Measurements from ENCODE around the gene WBP2.

Gene WBP2

DNA sequence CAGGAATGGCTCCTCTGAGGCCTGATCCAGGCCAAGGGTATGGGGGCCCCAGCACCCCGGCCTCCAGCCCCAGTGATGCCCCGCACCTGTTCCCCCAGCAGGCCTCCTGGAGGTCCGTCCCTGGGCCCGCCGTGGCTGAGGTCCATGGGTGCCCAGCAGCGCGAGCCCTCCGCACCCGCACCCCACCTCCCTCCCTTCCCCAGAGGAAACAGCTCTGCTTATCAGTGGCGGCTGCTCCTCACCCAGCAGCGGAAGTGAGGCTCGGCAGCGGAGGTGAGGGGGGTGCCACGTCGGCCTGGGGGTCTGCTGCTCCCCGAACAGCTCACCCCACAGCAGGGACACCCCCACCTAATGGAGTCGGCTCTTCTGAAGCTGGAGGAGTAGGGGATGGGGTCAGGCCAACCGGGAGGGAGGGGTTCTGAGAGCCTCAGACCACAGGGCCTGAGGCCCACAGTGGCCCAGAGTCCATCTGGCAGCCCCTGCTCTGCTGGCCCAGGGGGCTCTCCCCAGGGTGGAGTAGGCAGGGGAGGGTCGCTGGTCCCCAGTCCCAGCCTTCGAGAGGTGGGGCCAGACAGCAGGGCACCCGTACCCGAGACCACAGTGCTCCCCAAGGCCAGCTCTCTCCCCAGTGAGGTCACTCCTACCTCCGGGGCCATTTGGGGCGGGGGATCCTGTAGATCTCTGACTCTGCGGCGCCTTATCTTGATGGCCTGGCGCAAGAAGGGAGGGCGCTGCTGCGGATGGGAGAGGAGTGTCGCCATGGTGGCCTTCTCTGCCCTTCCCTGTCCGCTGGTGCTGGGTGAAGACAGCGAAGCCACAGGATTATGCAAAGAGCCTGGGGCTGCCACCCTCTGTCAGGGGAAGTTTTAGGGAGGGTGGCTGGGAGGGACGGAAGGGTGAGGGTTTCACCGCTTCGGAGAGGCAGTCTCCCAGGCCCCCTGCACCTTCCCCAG is 11.3 kb downstream of the WBP2 start, which contains the start of gene UNC13D:
Gene UNC13D, minus strand, starts transcription at position 828 of the 953 bp plus-strand sequence. Its CDS starts 67 bp downstream, at position 761.
- no peak for DNase-seq

DNA sequence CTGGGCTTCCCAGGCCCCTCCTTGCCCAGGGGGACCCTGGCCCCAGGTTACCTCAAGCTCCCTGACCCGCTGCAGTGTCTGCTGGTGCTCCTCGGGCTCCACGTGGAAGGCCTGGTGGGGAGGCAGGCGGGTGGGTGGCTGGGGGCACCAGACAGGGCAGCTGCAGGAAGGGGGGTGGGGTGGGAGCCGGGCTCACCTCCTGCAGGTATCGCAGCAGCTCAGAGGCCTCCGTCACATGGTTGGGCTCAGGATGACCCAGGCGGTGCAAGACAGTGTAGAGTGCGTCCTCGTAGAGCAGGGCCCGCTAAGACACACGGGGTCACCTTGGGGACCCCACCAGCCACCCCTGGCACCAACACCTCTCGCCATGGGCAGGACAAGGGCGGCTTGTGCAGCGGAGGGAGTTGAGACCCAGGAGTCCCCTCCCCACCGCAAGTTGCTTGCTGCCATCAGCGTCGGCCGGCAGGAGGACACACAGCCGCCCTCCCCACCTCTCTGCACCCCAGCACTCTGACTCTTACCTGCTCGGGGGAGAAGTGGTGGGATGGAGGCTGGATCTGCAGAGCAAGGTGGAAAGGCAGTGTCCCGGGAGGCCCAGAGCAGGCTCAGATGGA is 12.1 kb downstream of the WBP2 start:
- no peak for DNase-seq

- no peak for DNase-seq
Observed at GRCh38 chr17:75842411-75842810, 12.7 kb downstream of the WBP2 start.

DNA sequence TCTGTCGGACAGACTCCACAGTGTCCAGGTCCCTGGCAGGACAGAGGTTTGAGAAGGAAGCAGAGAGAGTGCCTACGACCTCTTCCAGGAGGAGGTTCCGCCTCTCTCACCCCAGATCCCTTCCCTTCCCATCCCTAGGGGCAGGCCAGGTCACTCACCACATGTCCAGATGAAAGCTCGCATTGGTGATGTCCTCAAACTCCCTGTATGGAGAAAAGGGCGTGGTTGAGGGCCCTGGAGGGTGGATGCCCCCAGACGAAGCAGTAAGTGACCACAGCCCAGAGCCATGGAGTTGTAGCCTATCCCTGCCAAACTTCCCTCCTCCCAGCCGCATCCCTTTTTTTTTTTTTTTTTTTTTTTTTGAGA is 14.4 kb downstream of the WBP2 start:
- DNase-seq, result no peak

DNA sequence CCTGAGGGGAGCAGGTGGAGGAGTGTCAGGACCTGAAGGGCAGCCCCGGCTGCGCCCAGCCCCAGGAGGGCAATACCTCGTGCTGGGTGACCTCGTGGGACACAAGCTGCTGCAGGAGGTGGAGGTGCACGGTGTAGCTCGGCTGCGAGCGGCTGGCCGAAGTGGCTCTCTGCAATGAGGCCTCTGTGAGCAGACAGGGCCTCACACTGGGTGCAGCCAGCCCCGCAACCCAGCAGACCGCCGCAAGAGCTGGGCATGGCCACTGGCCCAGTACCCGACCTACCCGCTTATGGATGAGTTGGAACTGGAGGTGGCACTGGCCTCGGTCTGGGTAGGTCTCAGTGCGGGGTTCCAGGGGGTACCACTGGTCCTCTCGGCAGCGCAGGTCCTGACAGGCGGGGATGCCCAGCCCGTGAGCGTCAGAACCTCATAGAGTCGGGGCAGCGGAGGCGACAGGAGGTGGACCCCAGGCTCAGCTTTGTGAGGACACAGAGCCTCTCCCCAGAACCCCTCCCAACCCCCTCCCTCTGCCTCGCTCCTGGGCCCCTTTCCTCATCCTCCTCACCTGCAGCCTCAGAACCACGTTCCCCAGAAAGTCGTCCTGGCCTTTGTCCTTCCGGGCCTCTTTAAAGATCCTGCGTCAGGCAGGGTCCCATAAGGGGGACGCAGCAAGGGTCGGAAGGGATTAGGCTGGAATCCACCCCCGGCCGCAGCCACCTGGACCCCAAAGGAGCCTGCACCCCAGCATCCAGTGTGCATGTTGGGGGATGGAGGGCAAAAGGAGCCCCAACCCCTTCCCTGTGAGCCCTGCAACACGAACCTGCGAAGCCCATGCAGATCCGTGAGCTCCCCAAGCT is 15.0 kb downstream of the WBP2 start:
- DNase-seq, result no peak

DNA sequence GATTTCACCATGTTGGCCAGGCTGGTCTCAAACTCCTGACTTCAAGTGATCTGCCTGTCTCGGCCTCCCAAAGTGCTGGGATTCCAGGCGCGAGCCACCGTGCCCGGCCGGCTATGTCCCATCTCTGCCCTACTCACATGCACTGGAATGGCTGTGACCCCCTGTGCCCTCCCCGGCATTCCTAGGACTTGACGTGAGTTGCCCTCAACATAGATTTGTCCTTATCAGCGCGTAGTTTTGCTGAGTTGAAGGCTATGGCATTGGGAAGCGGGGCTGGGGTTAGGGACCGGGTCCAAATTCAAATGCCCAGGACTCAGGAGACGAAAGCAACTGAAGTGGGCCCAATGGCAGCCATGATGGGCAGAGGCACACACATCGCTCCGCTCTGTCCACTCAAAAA is 16.7 kb downstream of the WBP2 start:
- DNase-seq, result no peak

DNA sequence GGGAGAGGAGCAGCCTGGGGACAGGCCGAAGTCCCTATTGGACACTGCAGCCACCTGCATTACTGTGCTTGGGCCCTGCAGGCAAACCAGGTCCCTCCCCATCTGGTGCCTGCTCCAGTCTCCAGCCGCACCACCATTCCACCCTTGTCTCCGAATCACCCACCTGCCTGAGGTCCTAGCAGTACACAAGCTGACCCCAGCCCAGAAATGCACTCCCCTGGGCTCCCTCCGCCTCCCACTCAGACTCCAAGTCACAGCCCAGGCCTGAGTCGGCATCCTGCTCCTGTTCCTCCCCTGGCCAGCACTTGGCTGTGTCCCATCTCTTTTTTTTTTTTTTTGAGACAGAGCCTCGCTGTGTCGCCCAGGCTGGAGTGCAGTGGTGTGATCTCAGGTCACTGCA is 17.2 kb downstream of the WBP2 start:
- no peak for DNase-seq

- DNase-seq, result no peak
Observed at GRCh38 chr17:75836605-75837004, 18.5 kb downstream of the WBP2 start.

DNA sequence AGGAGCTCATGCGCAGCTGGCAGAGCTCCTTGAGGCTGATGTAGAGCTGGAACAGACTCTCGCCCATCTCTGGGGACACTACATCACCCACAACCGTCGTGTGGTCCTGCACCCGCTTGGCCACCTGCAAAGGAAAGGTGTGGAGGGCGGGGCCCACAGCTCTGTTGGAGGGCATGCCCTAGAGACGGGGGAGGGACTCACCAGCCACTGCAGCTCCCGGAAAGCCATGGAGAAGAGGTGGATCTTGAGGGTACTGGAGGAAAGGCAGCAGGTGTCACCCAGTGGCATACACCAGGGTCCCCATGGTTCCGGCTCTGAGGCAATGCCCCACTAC is 19.5 kb downstream of the WBP2 start:
- no peak for DNase-seq

GRCh38 chr17:75834928-75835653 is 20.0 kb downstream of the WBP2 start:
- no peak for DNase-seq

- peak; percentile 86 for DNase-seq
Observed at GRCh38 chr17:75834279-75834920, 20.7 kb downstream of the WBP2 start.

DNA sequence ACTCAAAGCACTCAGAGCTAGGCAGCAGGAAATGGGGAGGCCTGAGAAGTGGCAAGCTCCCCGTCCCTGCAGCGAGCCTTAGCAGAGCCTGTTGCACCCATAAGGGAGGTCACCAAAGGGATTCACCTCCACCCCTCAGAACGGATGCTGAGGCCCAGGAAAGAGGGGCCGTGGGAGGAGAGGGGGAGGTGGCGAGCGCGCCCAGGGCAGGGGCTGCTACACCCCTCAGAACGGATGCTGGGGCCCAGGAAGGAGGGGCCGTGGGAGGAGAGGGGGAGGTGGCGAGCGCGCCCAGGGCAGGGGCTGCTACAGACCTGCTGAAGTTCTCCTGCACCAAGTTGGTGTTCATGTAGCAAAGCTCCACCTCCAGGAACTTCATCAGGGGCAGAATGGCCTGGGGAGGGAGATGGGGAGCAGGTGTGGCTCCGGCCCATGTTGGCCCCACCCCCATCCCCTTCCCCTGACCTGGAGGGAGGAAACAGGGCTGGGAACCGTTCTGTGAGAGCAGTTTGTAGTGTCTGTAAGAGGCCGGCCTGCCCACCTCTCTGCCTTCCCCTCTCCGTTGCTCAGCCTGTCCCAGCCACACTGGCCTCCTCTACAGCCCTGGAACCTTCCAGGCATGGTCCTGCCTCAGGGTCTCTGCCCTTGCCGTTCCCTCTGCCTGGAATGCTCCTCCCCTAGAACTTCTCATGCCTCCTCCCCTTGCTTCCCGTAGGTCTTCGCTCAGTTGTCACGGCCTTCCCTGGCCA is 22.3 kb downstream of the WBP2 start:
- no peak for DNase-seq

GRCh38 chr17:75832164-75832651 is 22.9 kb downstream of the WBP2 start:
- no peak for DNase-seq

GRCh38 chr17:75831032-75831571 is 24.0 kb downstream of the WBP2 start:
- no peak for DNase-seq

- no peak for DNase-seq
Observed at GRCh38 chr17:75830164-75831031, 24.7 kb downstream of the WBP2 start.

DNA sequence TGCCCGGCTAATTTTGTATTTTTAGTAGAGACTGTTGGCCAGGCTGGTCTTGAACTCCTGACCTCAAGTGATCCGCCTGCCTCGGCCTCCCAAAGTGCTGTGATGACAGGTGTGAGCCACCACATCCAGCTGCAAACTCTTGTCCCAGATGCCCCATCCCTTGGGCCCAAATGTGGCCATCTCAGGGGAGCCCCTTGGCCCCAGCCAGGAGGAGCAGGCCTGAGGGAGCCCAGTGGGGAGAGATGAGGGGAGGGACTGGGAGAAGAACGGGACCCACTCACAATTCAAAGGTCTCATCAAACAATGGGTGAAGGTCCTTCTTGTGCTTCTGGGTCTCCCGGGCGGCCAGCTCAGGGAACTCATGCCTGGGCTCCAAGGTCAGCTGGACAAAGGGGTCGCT is 25.4 kb downstream of the WBP2 start:
- DNase-seq, result no peak

DNA sequence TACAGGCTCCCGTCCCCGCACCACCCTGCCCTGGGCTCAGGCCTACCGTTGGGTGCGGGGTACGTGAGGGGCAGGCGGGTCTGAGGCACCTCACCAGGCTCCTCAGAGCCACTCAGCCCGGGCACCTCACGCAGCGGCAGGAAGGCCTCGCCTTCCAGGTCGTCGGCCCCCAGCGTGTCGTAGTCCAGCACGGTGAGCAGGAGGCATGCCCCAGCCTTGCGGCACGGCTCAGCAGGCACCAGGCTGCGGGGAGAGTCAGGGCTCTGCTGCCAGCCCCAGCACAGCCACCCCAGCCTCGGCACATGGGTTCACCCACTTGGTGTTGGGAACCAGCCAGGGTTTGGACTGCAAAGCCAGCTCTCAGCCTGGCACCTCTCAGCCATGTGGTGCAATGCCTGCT is 26.4 kb downstream of the WBP2 start:
- DNase-seq, result no peak

DNA sequence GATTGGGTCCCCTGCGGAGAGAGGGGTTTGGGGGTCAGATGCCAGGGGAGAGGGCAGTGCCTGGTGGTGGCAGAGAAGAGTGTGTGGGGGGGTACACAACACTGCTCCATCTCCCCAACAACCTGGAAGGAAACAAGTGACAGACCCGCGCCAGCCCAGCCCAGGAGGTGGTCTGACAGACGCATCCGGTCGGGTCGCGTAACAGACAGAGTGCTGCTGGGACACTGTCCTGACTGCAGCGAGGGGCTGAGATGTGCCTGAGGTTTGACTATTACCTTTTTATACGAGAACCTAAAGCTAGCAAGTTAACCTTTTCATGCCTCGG is 27.1 kb downstream of the WBP2 start:
- no peak for DNase-seq

DNA sequence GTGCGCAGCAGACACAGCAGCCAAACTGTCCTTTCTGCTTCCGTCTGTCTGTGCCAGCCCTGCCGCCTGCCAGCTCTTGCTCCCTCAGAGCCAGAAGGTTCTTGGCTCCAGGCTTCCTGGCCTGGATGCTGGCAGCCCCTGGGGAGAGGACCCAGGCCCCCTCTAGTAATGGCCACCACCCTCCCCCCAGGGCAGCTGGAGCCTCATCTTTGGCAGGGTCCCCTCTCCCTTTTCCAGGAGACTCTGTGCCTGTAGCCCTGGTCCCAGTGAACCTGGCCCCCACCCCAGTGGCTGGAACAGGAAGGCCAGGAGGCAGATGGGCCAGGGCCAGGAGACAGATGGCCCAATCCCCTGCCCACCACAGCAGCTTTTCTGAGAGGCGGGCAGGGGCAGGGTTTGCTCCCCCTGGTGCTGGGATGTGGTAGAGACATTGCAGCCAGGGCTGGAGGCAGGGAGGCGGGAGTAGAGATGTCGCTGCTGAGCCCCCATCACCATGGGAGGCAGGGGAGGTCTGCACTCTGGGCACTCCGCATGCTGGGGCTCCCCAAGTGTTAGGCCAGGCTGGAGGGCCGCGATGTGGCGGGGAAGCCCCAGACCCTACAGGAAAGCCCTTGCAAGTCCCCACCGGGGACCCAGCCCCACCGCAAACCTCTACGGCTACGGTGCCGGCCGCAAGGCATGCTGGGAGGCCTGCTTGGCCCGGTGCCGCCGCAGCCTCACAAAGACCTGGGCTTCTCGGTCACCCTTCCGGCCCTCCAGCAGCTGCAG is 27.6 kb downstream of the WBP2 start:
- DNase-seq, result peak; percentile 84

Data from left hindlimb (tissue), 1 donor.